GM21423 (cell line): ENCODE results near the gene EPS15.
A peak's percentile ranks its signal among the peaks of the same experiment; 100 is the strongest.
"Not testable (repeated sequence)": the region's sequence is repeated elsewhere in the genome, so short reads cannot be mapped to it uniquely, and the experiment has no call there.

Experiments used
- ATAC-seq: cut with Tn5 transposase; IDR thresholded peaks from one replicate; pipeline ENCODE4 v1.9.1; 2021; ENCODE audit warnings: mild to moderate bottlenecking, moderate library complexity; ENCODE audit not compliant: unreplicated experiment

EPS15 gene

GRCh38 chr1:51543858-51544257 lies 24.8 kb upstream of the EPS15 start:
- ATAC-seq, result no peak

- no peak for ATAC-seq
Observed at GRCh38 chr1:51542158-51542953, 23.3 kb upstream of the EPS15 start.

- no peak for ATAC-seq
Observed at GRCh38 chr1:51541313-51542050, 22.4 kb upstream of the EPS15 start.

GRCh38 chr1:51537568-51537967 lies 18.5 kb upstream of the EPS15 start:
- ATAC-seq, result no peak

- no peak for ATAC-seq
Observed at GRCh38 chr1:51535006-51535592, 16.0 kb upstream of the EPS15 start.

- ATAC-seq, result no peak
Observed at GRCh38 chr1:51534447-51534846, 15.4 kb upstream of the EPS15 start.

- ATAC-seq, result no peak
Observed at GRCh38 chr1:51532853-51533252, 13.8 kb upstream of the EPS15 start.

GRCh38 chr1:51530447-51530846 lies 11.4 kb upstream of the EPS15 start:
- ATAC-seq, result not testable (repeated sequence)

- no peak for ATAC-seq
Observed at GRCh38 chr1:51527144-51527543, 8.1 kb upstream of the EPS15 start.

GRCh38 chr1:51526248-51526647 lies 7.2 kb upstream of the EPS15 start:
- ATAC-seq, result no peak

GRCh38 chr1:51525295-51525694 lies 6.2 kb upstream of the EPS15 start:
- no peak for ATAC-seq

- no peak for ATAC-seq
Observed at GRCh38 chr1:51524817-51525216, 5.8 kb upstream of the EPS15 start.

- ATAC-seq, result no peak
Observed at GRCh38 chr1:51523931-51524330, 4.9 kb upstream of the EPS15 start.

- ATAC-seq, result no peak
Observed at GRCh38 chr1:51520700-51521248, 1.7 kb upstream of the EPS15 start.

- ATAC-seq, result no peak
Observed at GRCh38 chr1:51519865-51520699, 1.0 kb upstream of the EPS15 start.

- ATAC-seq, result peak; percentile 35
Observed at GRCh38 chr1:51518586-51519047, 449 bp downstream of the EPS15 start.

- ATAC-seq, result peak; percentile 34
Observed at GRCh38 chr1:51518033-51518585, 957 bp downstream of the EPS15 start.

- ATAC-seq, result no peak
Observed at GRCh38 chr1:51517361-51518032, 1.6 kb downstream of the EPS15 start.

- ATAC-seq, result no peak
Observed at GRCh38 chr1:51516649-51517158, 2.4 kb downstream of the EPS15 start.
